Vagina (tissue), 2 donors: ENCODE data around the gene GPR137B.

Experiments used
- CTCF ChIP-seq, 3 experiments: fragments of 450-650 bp in 2 of 3; fragments of 200-600 bp in 1 of 3; sonication (generic) in 1 of 3; IDR thresholded peaks; one replicate each; pipeline ENCODE4 v1.5.1; 2017 to 2019; ENCODE audit warnings: antibody characterized with exemption in 3 of 3, mild to moderate bottlenecking in 2 of 3, moderate library complexity in 2 of 3
- POLR2A ChIP-seq, 2 donors: fragments of 450-650 bp; IDR thresholded peaks; one replicate each; pipeline ENCODE4 v1.6.1; 2017; ENCODE audit warnings: antibody characterized with exemption in 2 of 2, mild to moderate bottlenecking in 2 of 2, moderate library complexity in 2 of 2
- POLR2AphosphoS5 ChIP-seq, 2 donors: sonication (generic); formaldehyde crosslinking; IDR thresholded peaks; one replicate each; pipeline ENCODE4 v1.9.0; 2017; ENCODE audit warnings: antibody characterized with exemption in 2 of 2, mild to moderate bottlenecking in 2 of 2, low read depth in 1 of 2; ENCODE audit not compliant: insufficient read depth in 1 of 2

DNA sequence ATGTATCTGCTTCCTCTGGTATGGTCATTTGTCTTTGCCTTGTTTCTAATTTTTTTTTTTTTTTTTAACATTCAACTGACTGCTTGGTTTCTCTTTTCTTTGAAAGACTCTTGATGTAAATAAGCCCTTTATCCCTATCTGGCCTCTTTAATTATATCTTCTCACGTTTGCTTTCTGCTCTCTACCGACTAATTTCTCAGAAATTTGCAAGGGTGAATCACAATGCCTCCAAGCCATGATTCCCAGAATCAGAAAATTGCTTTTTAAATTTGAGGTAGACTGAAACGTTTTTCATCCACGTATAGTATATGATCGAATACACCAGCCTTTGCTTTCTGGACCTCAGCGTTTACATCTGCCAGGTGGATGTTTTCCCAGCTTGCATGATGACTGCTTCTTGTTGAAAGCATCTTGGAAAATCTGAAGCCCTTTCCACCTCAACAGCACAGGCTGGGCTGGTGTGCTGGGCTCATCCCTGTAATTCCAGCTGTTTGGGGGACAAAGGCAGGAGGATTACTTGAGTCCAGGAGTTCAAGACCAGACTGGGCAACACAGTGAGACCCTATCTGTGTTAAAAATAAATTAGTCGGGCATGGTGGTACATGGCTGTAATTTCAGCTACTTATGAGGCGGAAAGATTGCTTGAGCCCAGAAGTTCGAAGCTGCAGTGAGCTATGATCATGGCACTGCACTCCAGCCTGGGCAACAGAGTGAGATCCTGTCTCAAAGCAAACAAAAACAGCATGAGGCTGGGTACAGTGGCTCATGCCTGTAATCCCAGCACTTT, 35.0 kb upstream of the GPR137B start:
- TF ChIP-seq CTCF (IDR thresholded peaks at IDR 0.05) (no peak), POLR2AphosphoS5 (IDR thresholded peaks at IDR 0.05; ENCODE audit: insufficient read depth in 1 of 2, low read depth in 1 of 2) (no peak), POLR2A (IDR thresholded peaks at IDR 0.05) (no peak)
